HG02798 (cell line): ENCODE measurements around the gene ZNF586.
"Not testable (repeated sequence)": the region's sequence is repeated elsewhere in the genome, so short reads cannot be mapped to it uniquely, and the experiment has no call there.

Experiments
- ATAC-seq: cut with Tn5 transposase; IDR thresholded peaks from one replicate; pipeline ENCODE4 v1.9.1; 2021; ENCODE audit warnings: mild to moderate bottlenecking; ENCODE audit not compliant: unreplicated experiment, poor library complexity

The ZNF586 gene

GRCh38 chr19:57821095-57821494 is 51.6 kb downstream of the ZNF586 start:
- not testable (repeated sequence) for ATAC-seq

GRCh38 chr19:57821501-57821900 is 52.0 kb downstream of the ZNF586 start:
- ATAC-seq: not testable (repeated sequence)

- not testable (repeated sequence) for ATAC-seq
Measured at GRCh38 chr19:57823155-57823554, 53.7 kb downstream of the ZNF586 start.

- not testable (repeated sequence) for ATAC-seq
Measured at GRCh38 chr19:57823608-57824007, 54.1 kb downstream of the ZNF586 start.

- no peak for ATAC-seq
Measured at GRCh38 chr19:57825511-57825910, 56.0 kb downstream of the ZNF586 start.

- no peak for ATAC-seq
Measured at GRCh38 chr19:57829316-57829715, 59.8 kb downstream of the ZNF586 start.

GRCh38 chr19:57830071-57830602 is 60.7 kb downstream of the ZNF586 start, which contains the start of gene ZNF587B:
TSS of gene ZNF587B (plus strand) at chr19:57830299. CDS start at chr19:57830529, 230 bp downstream.
- ATAC-seq: no peak
